Neural cell (in vitro differentiated cells): ENCODE measurements around the gene ZNF516. TPM values are rescaled to one million over a fixed set of nuclear protein-coding genes. Genes with fewer than 3 reads are reported as not detected.

Experiments used
- H2AFZ ChIP-seq: fragments of 200-600, 300-800 bp; sonication (generic), shearing (Covaris generic); 2 replicates; pipeline ENCODE4 v1.6.0; 2014; ENCODE audit warnings: low read depth, mild to moderate bottlenecking, antibody characterized with exemption, low read length, moderate library complexity
- H3F3A ChIP-seq: fragments of 200-600 bp; shearing (Covaris generic); 2 replicates; pipeline ENCODE4 v1.6.1; 2016; ENCODE audit warnings: mild to moderate bottlenecking, moderate library complexity, mixed read lengths, antibody characterized with exemption, low read length; ENCODE audit not compliant: insufficient read depth, poor library complexity, severe bottlenecking
- H3K27ac ChIP-seq: fragments of 200-600, 300-800 bp; sonication (generic), shearing (Covaris generic); 2 replicates; pipeline ENCODE4 v1.5.1; 2014; ENCODE audit warnings: mild to moderate bottlenecking, low read length, moderate library complexity
- H3K27me3 ChIP-seq: fragments of 300-800, 200-600 bp; sonication (generic), shearing (Covaris generic); 2 replicates; pipeline ENCODE4 v1.6.0; 2014; ENCODE audit warnings: mild to moderate bottlenecking, low read depth, low read length, moderate library complexity; ENCODE audit not compliant: insufficient read depth
- H3K36me3 ChIP-seq: fragments of 300-800, 200-600 bp; sonication (generic), shearing (Covaris generic); 2 replicates; pipeline ENCODE4 v1.5.1; 2014; ENCODE audit warnings: mild to moderate bottlenecking, antibody characterized with exemption, low read length, moderate library complexity; ENCODE audit not compliant: insufficient read depth
- H3K4me2 ChIP-seq: fragments of 300-800, 200-600 bp; sonication (generic), shearing (Covaris generic); 2 replicates; pipeline ENCODE4 v1.6.0; 2014; ENCODE audit warnings: mild to moderate bottlenecking, low read length
- H3K4me3 ChIP-seq: fragments of 300-800, 200-600 bp; sonication (generic), shearing (Covaris generic); 2 replicates; pipeline ENCODE4 v1.5.1; 2014; ENCODE audit warnings: mild to moderate bottlenecking, low read length, moderate library complexity
- H3K79me2 ChIP-seq: fragments of 200-600 bp; shearing (Covaris generic); replicated peaks from 2 replicates; pipeline ENCODE4 v1.6.0; 2014; ENCODE audit warnings: mild to moderate bottlenecking, low read length, moderate library complexity; ENCODE audit not compliant: insufficient read depth
- H3K9ac ChIP-seq: fragments of 300-800, 200-600 bp; sonication (generic), shearing (Covaris generic); 2 replicates; pipeline ENCODE4 v1.6.1; 2016; ENCODE audit warnings: mild to moderate bottlenecking, low read length, mixed read lengths
- H3K9me2 ChIP-seq: fragments of 200-600 bp; shearing (Covaris generic); 2 replicates; pipeline ENCODE4 v1.6.1; 2016; ENCODE audit warnings: mild to moderate bottlenecking, low read length, mixed read lengths; ENCODE audit not compliant: insufficient read depth
- H3K9me3 ChIP-seq: fragments of 200-600, 300-800 bp; sonication (generic), shearing (Covaris generic); 2 replicates; pipeline ENCODE4 v1.6.1; 2016; ENCODE audit warnings: mild to moderate bottlenecking, mixed run types, low read length, moderate library complexity, mixed read lengths
- H4K20me1 ChIP-seq: fragments of 200-600 bp; shearing (Covaris generic); 2 replicates; pipeline ENCODE4 v1.6.1; 2016; ENCODE audit warnings: mild to moderate bottlenecking, mixed run types; ENCODE audit not compliant: insufficient read depth
- CTCF ChIP-seq: fragments of 450-650 bp; IDR thresholded peaks from 2 replicates; pipeline ENCODE4 v1.5.1; 2014; ENCODE audit warnings: antibody characterized with exemption, mild to moderate bottlenecking, moderate library complexity; ENCODE audit not compliant: poor library complexity, severe bottlenecking
- EP300 ChIP-seq: fragments of 450-650 bp; conservative IDR thresholded peaks from 2 replicates; pipeline ENCODE4 v1.6.1; 2014; ENCODE audit warnings: antibody characterized with exemption, mild to moderate bottlenecking, moderate library complexity; ENCODE audit not compliant: poor library complexity, severe bottlenecking
- EZH2 ChIP-seq: fragments of 200-600, 300-800 bp; shearing (Covaris generic), sonication (generic); IDR thresholded peaks from 2 replicates; pipeline ENCODE4 v1.6.1; 2014; ENCODE audit warnings: antibody characterized with exemption, low read length, borderline replicate concordance, mild to moderate bottlenecking; ENCODE audit not compliant: insufficient read depth, poor library complexity, severe bottlenecking
- MXI1 ChIP-seq: fragments of 450-650 bp; conservative IDR thresholded peaks from 2 replicates; pipeline ENCODE4 v1.6.1; 2014; ENCODE audit warnings: antibody characterized with exemption, mild to moderate bottlenecking; ENCODE audit not compliant: poor library complexity, severe bottlenecking
- POLR2AphosphoS5 ChIP-seq: IDR thresholded peaks from 2 replicates; pipeline ENCODE4 v1.6.1; 2012
- RAD21 ChIP-seq: fragments of 450-650 bp; conservative IDR thresholded peaks from 2 replicates; pipeline ENCODE4 v1.6.1; 2014; ENCODE audit warnings: antibody characterized with exemption, mild to moderate bottlenecking, moderate library complexity
- REST ChIP-seq: IDR thresholded peaks from 2 replicates; pipeline ENCODE4 v1.6.1; 2012; ENCODE audit warnings: borderline replicate concordance
- SMC3 ChIP-seq: fragments of 450-650 bp; conservative IDR thresholded peaks from 2 replicates; pipeline ENCODE4 v1.6.1; 2014; ENCODE audit warnings: antibody characterized with exemption, mild to moderate bottlenecking, moderate library complexity; ENCODE audit not compliant: poor library complexity
- TAF1 ChIP-seq: IDR thresholded peaks from 2 replicates; pipeline ENCODE4 v1.6.1; 2012; ENCODE audit warnings: low read depth
- polyA plus RNA-seq: library from polyadenylated mRNA; depleted of rRNA; stranded (reverse); fragments of >200 nt; gene quantifications from 2 replicates; pipeline ENCODE4 v1.2.3, GENCODE V29; 2014

Gene ZNF516
- polyA plus RNA-seq, 1 donor from 2014 or later = 11.5 TPM

- Histone ChIP-seq H3F3A (no peaks in the 10 kb centered on the region), H3K9ac (no peak overlapping the region), H3K4me3 (no peak overlapping the region), H2AFZ (no peak overlapping the region), H3K27ac (no peak overlapping the region), H4K20me1 (no peaks in the 10 kb centered on the region), H3K79me2 (peaks cover 23% of the 10 kb centered on the region), H3K4me2 (no peak overlapping the region), H3K9me2 (no peaks in the 10 kb centered on the region), H3K36me3 (no peaks in the 10 kb centered on the region), H3K27me3 (no peaks in the 10 kb centered on the region), H3K9me3 (no peaks in the 10 kb centered on the region)
- TF ChIP-seq RAD21 = peak; percentile 32
- TF ChIP-seq EP300 = no peak
- peak; percentile 46 for TF ChIP-seq CTCF
- TF ChIP-seq SMC3 = peak; percentile 58
Observed at GRCh38 chr18:76405681-76406356, 89.2 kb downstream of the ZNF516 start.

- Histone ChIP-seq H3F3A (no peaks in the 10 kb centered on the region), H2AFZ (no peak overlapping the region), H3K4me2 (no peak overlapping the region), H4K20me1 (no peaks in the 10 kb centered on the region), H3K9ac (no peak overlapping the region), H3K9me2 (no peaks in the 10 kb centered on the region), H3K36me3 (no peaks in the 10 kb centered on the region), H3K27ac (no peak overlapping the region), H3K9me3 (no peaks in the 10 kb centered on the region), H3K79me2 (peaks cover 23% of the 10 kb centered on the region), H3K4me3 (no peak overlapping the region), H3K27me3 (no peaks in the 10 kb centered on the region)
- TF ChIP-seq EZH2 (no peak), RAD21 (no peak), POLR2AphosphoS5 (no peak), CTCF (no peak), TAF1 (no peak), REST (no peak), EP300 (no peak), SMC3 (no peak), MXI1 (no peak)
Observed at GRCh38 chr18:76405280-76405679, 89.8 kb downstream of the ZNF516 start.
